Purkinje cell (primary cell): ENCODE measurements around the gene FMO5. TPM values are rescaled to one million over a fixed set of nuclear protein-coding genes. Genes with fewer than 3 reads are reported as not detected.

Experiments used
- polyA plus RNA-seq: library from polyadenylated mRNA; unstranded; fragments of >200 nt; fragmentation: Nextera tagmentation; gene quantifications from 2 replicates; pipeline ENCODE4 v1.2.1, GENCODE V29; 2014

Gene FMO5
- polyA plus RNA-seq, result 3.8 and 4.6 TPM in 2 replicates

GRCh38 chr1:147225193-147225730, at the start of gene FMO5:
Gene FMO5, minus strand, starts transcription at chr1:147225339. Its CDS starts 310 bp downstream, at chr1:147225029.

GRCh38 chr1:147242449-147243227, 17.5 kb upstream of the FMO5 start, which contains the start of gene CHD1L:
Gene CHD1L, plus strand, starts transcription at chr1:147242684. Its CDS starts 20 bp downstream, at chr1:147242704.

GRCh38 chr1:147172168-147173016, 52.7 kb downstream of the FMO5 start, which contains the start of gene PRKAB2:
Gene PRKAB2, minus strand, starts transcription at chr1:147172470. Its CDS starts 326 bp downstream, at chr1:147172144.

Other genes with a start within 250 kb of the FMO5 start
- 40.6 and 42.1 TPM in 2 replicates for gene PRKAB2, start 52.9 kb downstream of the FMO5 start, polyA plus RNA-seq
- 11.8 and 15.2 TPM in 2 replicates for gene CHD1L, start 17.3 kb upstream of the FMO5 start, polyA plus RNA-seq